HG03095 (cell line): ENCODE results near the gene CSNK1G1.
"Not testable (repeated sequence)": the region's sequence is repeated elsewhere in the genome, so short reads cannot be mapped to it uniquely, and the experiment has no call there.

Source experiments
- ATAC-seq: cut with Tn5 transposase; IDR thresholded peaks from one replicate; pipeline ENCODE4 v1.9.1; 2021; ENCODE audit warnings: moderate library complexity; ENCODE audit not compliant: unreplicated experiment

CSNK1G1 gene

GRCh38 chr15:64288999-64289398, 67.0 kb downstream of the CSNK1G1 start:
- no peak for ATAC-seq

GRCh38 chr15:64288577-64288976, 67.4 kb downstream of the CSNK1G1 start:
- ATAC-seq = no peak

GRCh38 chr15:64287953-64288352, 68.0 kb downstream of the CSNK1G1 start:
- no peak for ATAC-seq

GRCh38 chr15:64286473-64286872, 69.5 kb downstream of the CSNK1G1 start:
- no peak for ATAC-seq

GRCh38 chr15:64285871-64286270, 70.1 kb downstream of the CSNK1G1 start:
- ATAC-seq = no peak

GRCh38 chr15:64285150-64285549, 70.8 kb downstream of the CSNK1G1 start:
- ATAC-seq = no peak

- no peak for ATAC-seq
Measured at GRCh38 chr15:64284042-64284441, 71.9 kb downstream of the CSNK1G1 start.

GRCh38 chr15:64282701-64283100, 73.3 kb downstream of the CSNK1G1 start:
- no peak for ATAC-seq

- ATAC-seq = no peak
Measured at GRCh38 chr15:64279131-64279530, 76.8 kb downstream of the CSNK1G1 start.

- no peak for ATAC-seq
Measured at GRCh38 chr15:64275934-64276333, 80.0 kb downstream of the CSNK1G1 start.

- no peak for ATAC-seq
Measured at GRCh38 chr15:64274341-64274950, 81.5 kb downstream of the CSNK1G1 start.

GRCh38 chr15:64267331-64267973, 88.5 kb downstream of the CSNK1G1 start:
- no peak for ATAC-seq

GRCh38 chr15:64265188-64265587, 90.8 kb downstream of the CSNK1G1 start:
- ATAC-seq = not testable (repeated sequence)

- ATAC-seq = no peak
Measured at GRCh38 chr15:64264502-64264901, 91.5 kb downstream of the CSNK1G1 start.

GRCh38 chr15:64263567-64263966, 92.4 kb downstream of the CSNK1G1 start:
- no peak for ATAC-seq

- no peak for ATAC-seq
Measured at GRCh38 chr15:64256051-64256450, 99.9 kb downstream of the CSNK1G1 start.

- ATAC-seq = no peak
Measured at GRCh38 chr15:64251658-64252057, 104.3 kb downstream of the CSNK1G1 start.

GRCh38 chr15:64251121-64251520, 104.9 kb downstream of the CSNK1G1 start:
- ATAC-seq = no peak

GRCh38 chr15:64249883-64250575, 105.9 kb downstream of the CSNK1G1 start:
- no peak for ATAC-seq

GRCh38 chr15:64249406-64249805, 106.6 kb downstream of the CSNK1G1 start:
- ATAC-seq = no peak

- ATAC-seq = peak; percentile 53
Measured at GRCh38 chr15:64247906-64248541, 107.9 kb downstream of the CSNK1G1 start.

GRCh38 chr15:64247535-64247905, 108.5 kb downstream of the CSNK1G1 start:
- ATAC-seq = no peak
